Gastroesophageal sphincter (tissue), 4 donors: ENCODE results near the gene ADGRG3. TPM values are rescaled to one million over a fixed set of nuclear protein-coding genes. Genes with fewer than 3 reads are reported as not detected.

Experiments
- ATAC-seq: fragments of 150-250 bp; one replicate; pipeline ENCODE4 v1.9.1; 2016; ENCODE audit warnings: mild to moderate bottlenecking, moderate library complexity
- H3K27ac ChIP-seq, 4 donors: fragments of 200-600 bp; sonication (generic) in 3 of 4; 1 replicate in 3 of 4; 2 replicates in 1 of 4; pipeline ENCODE4 v1.5.1; 2016 to 2019
- H3K27me3 ChIP-seq: fragments of 200-600 bp; sonication (generic); one replicate; pipeline ENCODE4 v1.5.1; 2019
- H3K36me3 ChIP-seq, 2 donors: fragments of 200-600 bp; sonication (generic); one replicate each; pipeline ENCODE4 v1.5.1; 2019; ENCODE audit warnings: control low read depth in 1 of 2
- H3K4me1 ChIP-seq, 3 donors: fragments of 200-600 bp; sonication (generic); 1 replicate in 2 of 3; 2 replicates in 1 of 3; pipeline ENCODE4 v1.5.1; 2016 to 2019; ENCODE audit warnings: control low read depth in 2 of 3
- H3K4me3 ChIP-seq, 2 donors: fragments of 200-600 bp; sonication (generic); one replicate each; pipeline ENCODE4 v1.5.1; 2019; ENCODE audit warnings: mild to moderate bottlenecking in 1 of 2, moderate library complexity in 1 of 2
- H3K9me3 ChIP-seq, 3 donors: fragments of 200-600 bp; sonication (generic); one replicate each; pipeline ENCODE4 v1.5.1; 2017 to 2019; ENCODE audit warnings: control low read depth in 2 of 3
- CTCF ChIP-seq, 4 experiments: fragments of 200-600 bp in 2 of 4; fragments of 450-650 bp in 2 of 4; sonication (generic) in 1 of 4; IDR thresholded peaks; one replicate each; pipeline ENCODE4 v1.5.1; 2017 to 2019; ENCODE audit warnings: antibody characterized with exemption in 4 of 4, mild to moderate bottlenecking in 2 of 4, moderate library complexity in 2 of 4
- EP300 ChIP-seq: sonication (generic); formaldehyde crosslinking; IDR thresholded peaks from one replicate; pipeline ENCODE4 v1.6.1; 2017; ENCODE audit warnings: antibody characterized with exemption, mild to moderate bottlenecking
- POLR2A ChIP-seq, 2 donors: fragments of 450-650 bp; IDR thresholded peaks; one replicate each; pipeline ENCODE4 v1.6.1; 2017; ENCODE audit warnings: antibody characterized with exemption in 2 of 2, mild to moderate bottlenecking in 2 of 2, moderate library complexity in 1 of 2
- POLR2AphosphoS5 ChIP-seq: sonication (generic); formaldehyde crosslinking; IDR thresholded peaks from one replicate; pipeline ENCODE4 v1.6.1; 2017; ENCODE audit warnings: antibody characterized with exemption
- WGBS, 2 donors: methylation state at CpG; one replicate each; pipeline ENCODE4 v1.1.5; 2018; ENCODE audit warnings: low coverage in 1 of 2; 5-methylcytosine and 5-hydroxymethylcytosine counted together
- total RNA-seq, 4 donors: library from RNA; depleted of rRNA; stranded (reverse); fragments of >200 nt; gene quantifications; one replicate each; pipeline ENCODE4 v1.1.0, GENCODE V29; 2016

ADGRG3 gene
- total RNA-seq, 4 donors from 2014 or later: 0.31 to 7.4 (median 2.2) TPM

GRCh38 chr16:57640185-57640584 lies 27.9 kb upstream of the ADGRG3 start:
- no peak for ATAC-seq
- no peaks in the 10 kb centered on the region for H3K36me3 ChIP-seq
- TF ChIP-seq CTCF (IDR thresholded peaks at IDR 0.05) (no peak), POLR2AphosphoS5 (no peak), EP300 (no peak), POLR2A (IDR thresholded peaks at IDR 0.05) (no peak)
- peak overlapping the region in 1 of 4 donors; percentile 31 for H3K27ac ChIP-seq
- peaks cover 16% of the 10 kb centered on the region for H3K27me3 ChIP-seq
- no peaks in the 10 kb centered on the region for H3K9me3 ChIP-seq
- H3K4me3 ChIP-seq: no peak overlapping the region
- WGBS, 2 donors: 88% methylated on average over 5 of the region's 9 CpGs; no CpG with 5 or more reads in 1 of the 2 donors
- H3K4me1 ChIP-seq: peaks cover 0 to 58% (median 11%) of the 10 kb centered on the region in 3 donors

DNA sequence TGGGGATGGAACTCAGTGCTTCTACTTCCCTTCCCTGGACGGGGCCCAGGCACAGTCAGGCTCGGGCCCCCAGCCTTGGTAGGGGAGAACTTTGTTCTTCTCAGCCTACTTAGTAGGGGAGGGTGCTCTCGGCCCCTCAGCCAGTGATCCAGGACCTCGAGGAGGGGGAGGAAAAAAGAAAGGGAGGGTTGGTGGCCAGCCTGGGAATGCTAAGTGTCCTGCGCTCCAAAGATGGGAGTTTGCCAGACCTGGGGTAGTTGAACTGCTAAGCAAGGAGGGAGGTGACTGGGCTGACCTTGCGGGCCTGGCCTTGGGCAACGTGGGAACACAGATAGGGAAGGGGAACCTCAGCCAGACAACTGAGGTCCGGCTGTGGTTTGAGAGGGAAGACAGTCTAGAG lies 27.5 kb upstream of the ADGRG3 start:
- no peak for ATAC-seq
- Histone ChIP-seq H3K4me3 (no peak overlapping the region), H3K27ac (peak overlapping the region in 1 of 4 donors; percentile 31), H3K4me1 (peaks cover 0 to 59% (median 11%) of the 10 kb centered on the region in 3 donors), H3K27me3 (peaks cover 13% of the 10 kb centered on the region), H3K36me3 (no peaks in the 10 kb centered on the region), H3K9me3 (no peaks in the 10 kb centered on the region)
- TF ChIP-seq POLR2A (IDR thresholded peaks at IDR 0.05) (no peak), EP300 (no peak), POLR2AphosphoS5 (no peak), CTCF (IDR thresholded peaks at IDR 0.05) (no peak)
- WGBS, 2 donors: 55% methylated on average over 4 of the region's 8 CpGs; no CpG with 5 or more reads in 1 of the 2 donors

DNA sequence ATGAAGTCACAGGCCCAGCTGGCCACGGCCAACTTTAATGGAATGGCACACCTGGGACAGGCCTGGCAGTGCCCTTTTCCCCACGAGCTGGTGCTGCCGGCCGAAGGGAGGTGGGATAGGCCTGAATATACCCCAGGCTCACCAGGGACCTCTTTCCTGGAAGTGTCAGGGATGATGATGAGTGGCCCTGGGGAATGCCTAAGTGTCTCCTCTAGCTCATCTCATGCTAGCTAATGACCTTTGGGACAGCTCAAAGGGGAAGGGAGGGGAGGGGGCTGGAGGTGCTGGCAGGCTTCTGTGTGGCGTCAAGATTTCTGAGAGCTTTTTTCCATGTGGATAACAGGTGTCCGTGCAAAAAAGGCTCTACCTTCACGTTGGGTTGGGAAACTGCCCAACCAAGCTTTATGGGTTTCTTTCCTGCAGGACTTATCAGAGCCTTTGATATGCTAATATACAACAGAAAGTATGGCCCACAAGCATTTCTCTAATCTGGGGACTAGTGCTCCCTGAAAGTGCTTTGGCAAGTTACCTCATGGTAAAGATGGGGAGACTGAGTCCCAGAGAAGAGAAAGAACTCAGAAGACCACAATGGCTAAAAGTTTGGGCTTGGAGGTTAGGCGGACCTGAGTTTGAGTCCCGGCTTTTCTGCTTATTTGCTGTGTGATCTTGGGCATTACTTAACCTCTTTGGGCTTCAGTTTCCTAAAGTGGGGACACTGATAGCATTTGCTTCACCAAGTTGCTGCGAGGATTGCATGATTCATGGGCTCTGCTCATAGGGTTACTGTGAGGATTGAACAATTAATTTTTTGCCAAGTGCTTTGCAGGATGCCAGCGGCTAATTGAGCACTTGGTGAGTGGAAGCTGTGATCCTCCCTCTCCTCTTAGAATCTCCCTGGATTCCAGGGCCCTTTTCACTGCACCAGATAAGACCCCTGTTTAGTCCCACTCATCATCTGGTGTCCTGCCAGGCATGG lies 25.7 kb upstream of the ADGRG3 start:
- Histone ChIP-seq H3K36me3 (no peaks in the 10 kb centered on the region), H3K4me3 (no peak overlapping the region), H3K4me1 (peaks cover 0 to 47% (median 7%) of the 10 kb centered on the region in 3 donors), H3K27me3 (peaks cover 20% of the 10 kb centered on the region), H3K27ac (peak overlapping the region in 2 of 4 donors; percentile 11 to 46), H3K9me3 (no peaks in the 10 kb centered on the region)
- TF ChIP-seq EP300 (no peak), POLR2AphosphoS5 (no peak), POLR2A (IDR thresholded peaks at IDR 0.05) (no peak), CTCF (IDR thresholded peaks at IDR 0.05) (no peak)
- no peak for ATAC-seq
- 67 to 84% methylated on average over 5 to 9 of the region's 11 CpGs for WGBS, 2 donors

- Histone ChIP-seq H3K36me3 (no peaks in the 10 kb centered on the region), H3K4me3 (no peak overlapping the region), H3K9me3 (no peaks in the 10 kb centered on the region), H3K27ac (peak overlapping the region in 3 of 4 donors; percentile 11 to 48 (median 46)), H3K27me3 (peaks cover 26% of the 10 kb centered on the region), H3K4me1 (peaks cover 0 to 47% (median 3%) of the 10 kb centered on the region in 3 donors)
- TF ChIP-seq POLR2A (IDR thresholded peaks at IDR 0.05) (no peak), CTCF (IDR thresholded peaks at IDR 0.05) (no peak), EP300 (no peak), POLR2AphosphoS5 (no peak)
- 0% methylated on average over 1 of the region's 7 CpGs; no CpG with 5 or more reads in 1 of the 2 donors for WGBS, 2 donors
- no peak for ATAC-seq
Measured at GRCh38 chr16:57643147-57643874, 24.8 kb upstream of the ADGRG3 start.
